ENCODE results near the gene CATSPER4. TPM values are rescaled to one million over a fixed set of nuclear protein-coding genes. Genes with fewer than 3 reads are reported as not detected.

The CATSPER4 gene
- total and polyA plus RNA-seq, 2 of the 13 experiments (the other 11 are each of a cell fraction or from before 2014, with no cell fraction given), result not detected

GRCh38 chr1:26225033-26225831 lies 34.8 kb downstream of the CATSPER4 start (continued):
- TF ChIP-seq TFAP4 (IDR thresholded peaks at IDR 0.05; ENCODE audit: borderline replicate concordance, low read depth) (no peak), THAP7 (CRISPR knock-in tag; IDR thresholded peaks at IDR 0.05) (no peak), TOE1 (CRISPR knock-in tag; IDR thresholded peaks at IDR 0.05) (0 out of 2 replicates have a peak, but pooled peaks have one; percentile 41), MEIS1 (CRISPR knock-in tag; IDR thresholded peaks at IDR 0.05; ENCODE audit: borderline replicate concordance) (no peak), MAFF (IDR thresholded peaks at IDR 0.05; ENCODE audit: low read depth, low read length) (no peak; the same call in 1 of the 2 replicates), MXD1 (CRISPR knock-in tag; IDR thresholded peaks at IDR 0.05) (peak; percentile 83; the same call in 1 of the 2 replicates), ZBTB2 (CRISPR knock-in tag; IDR thresholded peaks at IDR 0.05; ENCODE audit: low read depth) (no peak), ZNF891 (CRISPR knock-in tag; IDR thresholded peaks at IDR 0.05) (peak; percentile 61; the same call in 1 of the 2 replicates), POLR2G (IDR thresholded peaks at IDR 0.05; ENCODE audit: low read depth, low read length) (peak; percentile 68), ZBTB42 (CRISPR knock-in tag; IDR thresholded peaks at IDR 0.05) (0 out of 2 replicates have a peak, but pooled peaks have one; percentile 30), PHF20 (CRISPR knock-in tag; IDR thresholded peaks at IDR 0.05) (peak; percentile 42), ZNF142 (CRISPR knock-in tag; IDR thresholded peaks at IDR 0.05) (peak; percentile 65; the same call in 1 of the 2 replicates), ZNF367 (CRISPR knock-in tag; IDR thresholded peaks at IDR 0.05; ENCODE audit: borderline replicate concordance) (no peak), KDM5B (CRISPR knock-in tag; IDR thresholded peaks at IDR 0.05; ENCODE audit: borderline replicate concordance) (no peak; the same call in 1 of the 2 replicates), CHD2 (IDR thresholded peaks at IDR 0.05; ENCODE audit: low read depth, low read length) (no peak), RARA (CRISPR knock-in tag; IDR thresholded peaks at IDR 0.05) (peak; percentile 80), E2F1 (CRISPR knock-in tag; IDR thresholded peaks at IDR 0.05) (0 out of 2 replicates have a peak, but pooled peaks have one; percentile 33), NFE2L2 (IDR thresholded peaks at IDR 0.05; ENCODE audit: low read length) (no peak)
